B cell (primary cell): ENCODE results near the gene DIAPH1. TPM values are rescaled to one million over a fixed set of nuclear protein-coding genes. Genes with fewer than 3 reads are reported as not detected.

Experiments used
- ATAC-seq: fragments of 200-7000 bp; cut with Tn5 transposase; one replicate; pipeline ENCODE4 v1.10.0; 2021; ENCODE audit warnings: low read depth, mild to moderate bottlenecking, moderate number of reproducible peaks, moderate library complexity
- CTCF ChIA-PET: fragments of 350-600 bp; sonication (Branson Sonifier 250); formaldehyde crosslinking; loops from one replicate; lab custom pipeline; 2021; ENCODE audit warnings: antibody characterized with exemption, inconsistent platforms; lab: Charles Lee
- POLR2A ChIA-PET: fragments of 350-600 bp; sonication (Branson Sonifier 250); formaldehyde crosslinking; loops from one replicate; lab custom pipeline; 2021; ENCODE audit warnings: antibody characterized with exemption; lab: Charles Lee
- DNase-seq: peaks from one replicate; pipeline ENCODE4 v3.0.0; 2013
- H2AFZ ChIP-seq: 2 replicates; pipeline ENCODE4 v1.6.1; 2012; ENCODE audit warnings: mild to moderate bottlenecking, low read depth, low read length; ENCODE audit not compliant: insufficient read depth, poor library complexity, severe bottlenecking
- H3K27ac ChIP-seq, 2 donors: 1 replicate in 1 of 2; 2 replicates in 1 of 2; pipeline ENCODE4 v1.5.1; 2012 to 2013; ENCODE audit warnings: low read length in 2 of 2, mild to moderate bottlenecking in 2 of 2, moderate library complexity in 1 of 2
- H3K27me3 ChIP-seq, 4 experiments: fragments of 200-600 bp in 1 of 4; sonication (generic) in 1 of 4; replicated peaks in 1 of 4; 1 replicate in 2 of 4; 2 replicates in 2 of 4; pipeline versions ENCODE4 v1.6.1 to v1.7.0; 2013 to 2016; ENCODE audit warnings: low read length in 3 of 4, mild to moderate bottlenecking in 2 of 4, mixed read lengths in 1 of 4, moderate library complexity in 1 of 4; ENCODE audit not compliant: insufficient read depth in 4 of 4, control insufficient read depth in 3 of 4; ENCODE audit errors: control extremely low read depth in 1 of 4
- H3K36me3 ChIP-seq, 2 experiments: replicated peaks in 1 of 2; 1 replicate in 1 of 2; 2 replicates in 1 of 2; pipeline versions ENCODE4 v1.6.1 to v1.7.1; 2013; ENCODE audit warnings: low read length in 1 of 2; ENCODE audit not compliant: insufficient read depth in 2 of 2, control insufficient read depth in 1 of 2; ENCODE audit errors: control extremely low read depth in 1 of 2, extremely low read depth in 1 of 2
- H3K4me1 ChIP-seq, 2 donors: fragments of 200-600 bp in 1 of 2; sonication (generic) in 1 of 2; 1 replicate in 1 of 2; 2 replicates in 1 of 2; pipeline versions ENCODE4 v1.5.1 to v1.6.1; 2013 to 2017; ENCODE audit warnings: low read length in 2 of 2; ENCODE audit not compliant: control insufficient read depth in 2 of 2, insufficient read depth in 2 of 2
- H3K4me2 ChIP-seq: replicated peaks from 2 replicates; pipeline ENCODE3; 2012; ENCODE audit warnings: mild to moderate bottlenecking, low read depth, low read length; ENCODE audit not compliant: poor library complexity, severe bottlenecking
- H3K4me3 ChIP-seq, 5 experiments: fragments of 200-600 bp in 1 of 5; sonication (generic) in 1 of 5; 1 replicate in 3 of 5; 2 replicates in 2 of 5; pipeline versions ENCODE4 v1.5.1 to v1.7.0; 2011 to 2016; ENCODE audit warnings: low read length in 4 of 5, mild to moderate bottlenecking in 4 of 5, low read depth in 2 of 5, control low read depth in 1 of 5, moderate library complexity in 1 of 5; ENCODE audit not compliant: insufficient read depth in 1 of 5; ENCODE audit errors: control extremely low read depth in 1 of 5, extremely low read depth in 1 of 5
- H3K79me2 ChIP-seq: fragments of 200-600 bp; sonication (generic); one replicate; pipeline ENCODE4 v1.6.0; 2016; ENCODE audit warnings: low read length; ENCODE audit not compliant: control insufficient read depth, insufficient read depth
- H3K9ac ChIP-seq: fragments of 200-600 bp; sonication (generic); 2 replicates; pipeline ENCODE4 v1.6.1; 2017; ENCODE audit warnings: mild to moderate bottlenecking, low read length, moderate library complexity
- H3K9me3 ChIP-seq, 3 donors: one replicate each; pipeline versions ENCODE4 v1.6.1 to v1.7.1; 2013; ENCODE audit warnings: low read length in 2 of 3; ENCODE audit not compliant: control insufficient read depth in 2 of 3, insufficient read depth in 1 of 3; ENCODE audit errors: control extremely low read depth in 1 of 3
- H4K20me1 ChIP-seq: 2 replicates; pipeline ENCODE4 v1.6.0; 2012; ENCODE audit warnings: mild to moderate bottlenecking, low read length; ENCODE audit not compliant: insufficient read depth, control insufficient read depth, poor library complexity, severe bottlenecking
- H3K27ac Mint-ChIP-seq: one replicate; pipeline ENCODE4 v1.8.0; 2021; ENCODE audit warnings: mixed read lengths
- H3K27me3 Mint-ChIP-seq: one replicate; pipeline ENCODE4 v1.8.0; 2021; ENCODE audit warnings: mixed read lengths
- H3K4me1 Mint-ChIP-seq: one replicate; pipeline ENCODE4 v1.8.0; 2021; ENCODE audit warnings: mixed read lengths
- H3K4me3 Mint-ChIP-seq: one replicate; pipeline ENCODE4 v1.8.0; 2021; ENCODE audit warnings: mixed read lengths
- H3K9me3 Mint-ChIP-seq: one replicate; pipeline ENCODE4 v1.8.0; 2022; ENCODE audit warnings: mixed read lengths; ENCODE audit not compliant: insufficient read depth
- CTCF ChIP-seq: fragments of 200-600 bp; IDR thresholded peaks from one replicate; pipeline ENCODE4 v1.8.0; 2022; ENCODE audit warnings: antibody characterized with exemption, mild to moderate bottlenecking
- EZH2 ChIP-seq: IDR thresholded peaks from 2 replicates; pipeline ENCODE4 v1.6.1; 2012; ENCODE audit warnings: borderline replicate concordance, low read depth, mild to moderate bottlenecking, moderate library complexity, low read length; ENCODE audit not compliant: insufficient read depth, poor library complexity, severe bottlenecking
- WGBS: methylation state at CpG from one replicate; pipeline ENCODE4 v1.1.5; 2013; ENCODE audit warnings: missing lambda C conversion rate; ENCODE audit not compliant: insufficient coverage; 5-methylcytosine and 5-hydroxymethylcytosine counted together
- intact Hi-C: fragments of 100-400 bp; cut with micrococcal nuclease; formaldehyde crosslinking; loops from one replicate; pipeline ENCODE4 v1.10.0; 2022
- polyA plus RNA-seq: library from polyadenylated mRNA; depleted of rRNA; stranded (reverse); fragments of >200 nt; gene quantifications from 2 replicates; pipeline ENCODE4 v1.2.3, GENCODE V29; 2012
- total RNA-seq, 2 donors: library from RNA; stranded (reverse); fragments of 120-200 nt in 1 of 2; gene quantifications; 1 replicate in 1 of 2; 2 replicates in 1 of 2; pipeline versions ENCODE4 v1.2.3 to v1.2.4, GENCODE V29; 2013 to 2022

Gene DIAPH1
- total and polyA plus RNA-seq, 2 donors (not counting 1 experiment from before 2014, with no cell fraction given), result 59.7 to 113 TPM

DNA sequence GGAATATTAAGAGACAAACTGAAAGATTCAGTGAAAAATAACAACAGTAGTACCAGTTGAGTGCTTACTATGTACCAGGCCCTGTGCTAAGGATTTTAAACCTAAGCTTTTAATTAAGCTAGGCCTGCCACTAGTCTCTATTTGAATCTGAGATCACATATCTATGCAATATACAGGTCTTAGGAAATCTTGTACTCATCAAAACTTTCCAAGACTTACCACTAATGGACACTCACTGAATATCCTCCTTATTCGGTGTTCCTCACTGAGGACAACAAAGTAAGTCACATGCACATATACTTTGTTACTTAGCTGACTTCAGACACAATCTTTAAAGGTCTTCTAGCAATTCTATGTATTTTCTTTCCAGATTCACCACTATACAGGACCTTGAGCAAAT, 32.6 kb downstream of the DIAPH1 start:
- DNase-seq (no peak), ATAC-seq (no peak)
- Mint-ChIP-seq H3K27me3 (no peaks in the 10 kb centered on the region), H3K9me3 (no peaks in the 10 kb centered on the region), H3K4me3 (no peak overlapping the region), H3K4me1 (peaks cover 13% of the 10 kb centered on the region), H3K27ac (no peak overlapping the region)
- Histone ChIP-seq H3K27me3 (no peaks in the 10 kb centered on the region), H2AFZ (no peak overlapping the region), H3K36me3 (peaks cover 14 to 64% of the 10 kb centered on the region in 2 experiments), H3K79me2 (peaks cover 48% of the 10 kb centered on the region), H3K4me1 (peaks cover 0 to 4% of the 10 kb centered on the region in 2 donors), H3K9me3 (no peaks in the 10 kb centered on the region), H3K4me3 (no peak overlapping the region), H4K20me1 (peaks cover 25% of the 10 kb centered on the region), H3K27ac (no peak overlapping the region), H3K4me2 (no peak overlapping the region), H3K9ac (no peak overlapping the region)
- TF ChIP-seq EZH2 (no peak), CTCF (no peak)
- WGBS, result 100% methylated on average over 1 of the region's 1 CpG
- ChIA-PET POLR2A (no interaction called here), CTCF (interaction anchor here (0.6 to 12.4 kb wide), 2 partner anchors 28 to 429 kb away, joined by 3 to 760 read pairs; partner anchors contain the start of gene DIAPH1)
- intact Hi-C loops, result no loop called here

DNA sequence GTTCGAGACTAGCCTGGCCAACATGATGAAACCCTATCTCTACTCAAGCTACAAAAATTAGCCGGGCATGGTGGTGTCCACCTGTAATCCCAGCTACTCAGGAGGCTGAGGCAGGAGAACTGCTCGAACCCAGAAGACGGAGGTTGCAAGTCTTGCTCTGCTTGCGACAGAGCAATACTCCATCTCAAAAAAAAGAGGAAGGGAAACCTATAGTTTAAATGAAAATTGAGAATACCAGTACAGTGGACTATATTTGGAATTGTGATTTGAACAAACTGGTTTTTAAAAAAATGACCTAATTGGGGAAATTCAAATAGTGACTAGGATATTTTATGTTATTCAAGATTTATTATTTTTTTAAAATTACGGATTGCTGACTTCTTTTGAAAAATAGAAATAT, 33.2 kb downstream of the DIAPH1 start:
- Histone ChIP-seq H4K20me1 (peaks cover 19% of the 10 kb centered on the region), H3K4me3 (no peak overlapping the region), H3K9ac (no peak overlapping the region), H3K9me3 (no peaks in the 10 kb centered on the region), H3K4me1 (peaks cover 0 to 4% of the 10 kb centered on the region in 2 donors), H3K36me3 (peaks cover 19 to 71% of the 10 kb centered on the region in 2 experiments), H3K79me2 (peaks cover 41% of the 10 kb centered on the region), H3K27me3 (no peaks in the 10 kb centered on the region), H3K4me2 (no peak overlapping the region), H2AFZ (no peak overlapping the region), H3K27ac (no peak overlapping the region)
- Mint-ChIP-seq H3K27ac (no peak overlapping the region), H3K9me3 (no peaks in the 10 kb centered on the region), H3K4me1 (peaks cover 13% of the 10 kb centered on the region), H3K27me3 (no peaks in the 10 kb centered on the region), H3K4me3 (no peak overlapping the region)
- ChIA-PET POLR2A (no interaction called here), CTCF (interaction anchor here (1.4 to 12.4 kb wide), 3 partner anchors 17 to 28 kb away, joined by 4 to 760 read pairs (median 5); partner anchors contain the start of gene DIAPH1)
- intact Hi-C loops, result no loop called here
- ATAC-seq, result no peak
- TF ChIP-seq CTCF (no peak), EZH2 (no peak)
- no CpG with 5 or more reads among the region's 6 CpGs for WGBS
- DNase-seq, result no peak
